AG09319 (cell line): ENCODE measurements around the gene SNAP29.

ENCODE experiments used
- DNase-seq: peaks from one replicate; pipeline ENCODE4 v3.0.0-alpha.2; 2010; ENCODE audit warnings: low read depth; ENCODE audit errors: extremely low read depth
- CTCF ChIP-seq: IDR thresholded peaks from 2 replicates; pipeline ENCODE4 v1.5.1; 2011; ENCODE audit warnings: low read depth, mild to moderate bottlenecking, inconsistent platforms, low read length, moderate library complexity

The SNAP29 gene

GRCh38 chr22:20869234-20869633 lies 10.4 kb downstream of the SNAP29 start:
- no peak for TF ChIP-seq CTCF
- DNase-seq: no peak

- TF ChIP-seq CTCF: no peak
- no peak for DNase-seq
Measured at GRCh38 chr22:20873214-20873613, 14.4 kb downstream of the SNAP29 start.

GRCh38 chr22:20875296-20875695 lies 16.5 kb downstream of the SNAP29 start:
- no peak for DNase-seq
- no peak for TF ChIP-seq CTCF

- no peak for TF ChIP-seq CTCF
- no peak for DNase-seq
Measured at GRCh38 chr22:20877715-20878114, 18.9 kb downstream of the SNAP29 start.

- DNase-seq: no peak
Measured at GRCh38 chr22:20881231-20881630, 22.4 kb downstream of the SNAP29 start.

GRCh38 chr22:20881869-20882815 lies 23.3 kb downstream of the SNAP29 start:
- DNase-seq: no peak
- TF ChIP-seq CTCF: no peak

More at GRCh38 chr22:20881231-20881630, 22.4 kb downstream of the SNAP29 start:
- no peak for TF ChIP-seq CTCF

GRCh38 chr22:20882855-20883254 lies 24.0 kb downstream of the SNAP29 start:
- no peak for TF ChIP-seq CTCF
- DNase-seq: no peak
